CD4-positive, CD25-positive, alpha-beta regulatory T cell (primary cell): ENCODE results near the gene DOCK1. TPM values are rescaled to one million over a fixed set of nuclear protein-coding genes. Genes with fewer than 3 reads are reported as not detected.

ENCODE experiments used
- ATAC-seq, 2 donors: fragments of 150-1000 bp; cut with Tn5 transposase; one replicate each; pipeline ENCODE4 v1.10.0; 2021; ENCODE audit warnings: low read depth in 2 of 2, moderate number of reproducible peaks in 2 of 2, moderate library complexity in 1 of 2
- DNase-seq, 3 donors: peaks; one replicate each; pipeline versions ENCODE4 v3.0.0 to v3.0.0-alpha.2; 2012 to 2022; ENCODE audit warnings: mixed read lengths in 1 of 3
- H3K27ac ChIP-seq: one replicate; pipeline ENCODE4 v1.7.0; 2013; ENCODE audit warnings: mild to moderate bottlenecking, low read length; ENCODE audit not compliant: insufficient read depth, poor library complexity, severe bottlenecking
- H3K27me3 ChIP-seq: one replicate; pipeline ENCODE4 v1.7.0; 2013; ENCODE audit warnings: low read length; ENCODE audit not compliant: control insufficient read depth, insufficient read depth
- H3K36me3 ChIP-seq: one replicate; pipeline ENCODE4 v1.7.0; 2013; ENCODE audit warnings: mild to moderate bottlenecking, low read length, moderate library complexity; ENCODE audit not compliant: control insufficient read depth, insufficient read depth
- H3K4me1 ChIP-seq: 2 replicates; pipeline ENCODE4 v1.7.0; 2013; ENCODE audit warnings: mild to moderate bottlenecking, low read length; ENCODE audit not compliant: insufficient read depth, control insufficient read depth, poor library complexity, severe bottlenecking
- H3K4me3 ChIP-seq: one replicate; pipeline ENCODE4 v1.7.0; 2013; ENCODE audit warnings: low read depth, mild to moderate bottlenecking, low read length, moderate library complexity
- H3K9me3 ChIP-seq, 2 experiments: 1 replicate in 1 of 2; 2 replicates in 1 of 2; pipeline ENCODE4 v1.7.0; 2013; ENCODE audit warnings: low read length in 2 of 2, mild to moderate bottlenecking in 1 of 2, moderate library complexity in 1 of 2; ENCODE audit not compliant: control insufficient read depth in 2 of 2
- H3K27ac Mint-ChIP-seq, 3 donors: one replicate each; pipeline ENCODE4 v1.8.0; 2020 to 2022; ENCODE audit warnings: mild to moderate bottlenecking in 3 of 3, mixed read lengths in 3 of 3, moderate library complexity in 2 of 3
- H3K27me3 Mint-ChIP-seq: one replicate; pipeline ENCODE4 v1.8.0; 2022; ENCODE audit warnings: mild to moderate bottlenecking, mixed read lengths
- H3K36me3 Mint-ChIP-seq: one replicate; pipeline ENCODE4 v1.8.0; 2020; ENCODE audit warnings: mixed read lengths
- H3K4me1 Mint-ChIP-seq, 4 donors: one replicate each; pipeline ENCODE4 v1.8.0; 2020 to 2022; ENCODE audit warnings: mixed read lengths in 4 of 4, mild to moderate bottlenecking in 1 of 4
- H3K4me3 Mint-ChIP-seq, 4 donors: one replicate each; pipeline ENCODE4 v1.8.0; 2020 to 2022; ENCODE audit warnings: mild to moderate bottlenecking in 4 of 4, mixed read lengths in 4 of 4, moderate library complexity in 3 of 4
- H3K9me3 Mint-ChIP-seq, 7 donors: one replicate each; pipeline ENCODE4 v1.8.0; 2020 to 2022; ENCODE audit warnings: mixed read lengths in 7 of 7, mild to moderate bottlenecking in 3 of 7, moderate library complexity in 2 of 7
- polyA plus RNA-seq, 4 donors: library from polyadenylated mRNA; unstranded; fragments of 300-500 nt; fragmentation: Illumina TruSeq; gene quantifications; one replicate each; pipeline ENCODE4 v1.2.3, GENCODE V29; 2021
- total RNA-seq: library from RNA; stranded (reverse); gene quantifications from one replicate; pipeline ENCODE4 v1.2.3, GENCODE V29; 2022

The DOCK1 gene
- total and polyA plus RNA-seq, 5 donors from 2014 or later = 0.20 TPM; not detected in 4

GRCh38 chr10:127133225-127133624 lies 228.0 kb downstream of the DOCK1 start:
- H3K27ac Mint-ChIP-seq = no peak overlapping the region
- no peaks in the 10 kb centered on the region for H3K36me3 Mint-ChIP-seq
- DNase-seq (no peak), ATAC-seq (no peak)
- H3K9me3 ChIP-seq = no peaks in the 10 kb centered on the region
- H3K9me3 Mint-ChIP-seq = peaks cover 0 to 2% (median 0%) of the 10 kb centered on the region in 7 donors
- no peak overlapping the region for H3K27ac ChIP-seq
- peaks cover 5% of the 10 kb centered on the region for H3K27me3 Mint-ChIP-seq
- no peak overlapping the region for H3K4me3 Mint-ChIP-seq
- no peaks in the 10 kb centered on the region for H3K4me1 ChIP-seq
- H3K27me3 ChIP-seq = no peaks in the 10 kb centered on the region
- H3K4me1 Mint-ChIP-seq = peaks cover 0 to 3% (median 0%) of the 10 kb centered on the region in 4 donors
- H3K36me3 ChIP-seq = no peaks in the 10 kb centered on the region
- H3K4me3 ChIP-seq = no peak overlapping the region

- Histone ChIP-seq H3K4me1 (no peaks in the 10 kb centered on the region), H3K36me3 (no peaks in the 10 kb centered on the region), H3K9me3 (no peaks in the 10 kb centered on the region), H3K27ac (no peak overlapping the region), H3K27me3 (no peaks in the 10 kb centered on the region), H3K4me3 (no peak overlapping the region)
- no peak overlapping the region for H3K27ac Mint-ChIP-seq
- ATAC-seq = no peak
- H3K4me3 Mint-ChIP-seq = no peak overlapping the region
- H3K36me3 Mint-ChIP-seq = no peaks in the 10 kb centered on the region
- H3K4me1 Mint-ChIP-seq = peaks cover 0 to 3% (median 0%) of the 10 kb centered on the region in 4 donors
- peaks cover 0 to 2% (median 0%) of the 10 kb centered on the region in 7 donors for H3K9me3 Mint-ChIP-seq
- DNase-seq = no peak
- peaks cover 5% of the 10 kb centered on the region for H3K27me3 Mint-ChIP-seq
Measured at GRCh38 chr10:127133672-127134500, 228.7 kb downstream of the DOCK1 start.

GRCh38 chr10:127135844-127136577 lies 230.8 kb downstream of the DOCK1 start:
- Histone ChIP-seq H3K36me3 (no peaks in the 10 kb centered on the region), H3K27ac (no peak overlapping the region), H3K4me3 (no peak overlapping the region), H3K27me3 (no peaks in the 10 kb centered on the region), H3K4me1 (no peaks in the 10 kb centered on the region), H3K9me3 (no peaks in the 10 kb centered on the region)
- Mint-ChIP-seq H3K27ac (no peak overlapping the region), H3K9me3 (peaks cover 0 to 1% (median 0%) of the 10 kb centered on the region in 7 donors), H3K36me3 (no peaks in the 10 kb centered on the region), H3K4me3 (no peak overlapping the region), H3K4me1 (peaks cover 0 to 3% (median 0%) of the 10 kb centered on the region in 4 donors), H3K27me3 (peaks cover 5% of the 10 kb centered on the region)
- DNase-seq = no peak
- no peak for ATAC-seq

- Histone ChIP-seq H3K9me3 (no peaks in the 10 kb centered on the region), H3K27ac (no peak overlapping the region), H3K36me3 (no peaks in the 10 kb centered on the region), H3K27me3 (no peaks in the 10 kb centered on the region), H3K4me3 (no peak overlapping the region), H3K4me1 (no peaks in the 10 kb centered on the region)
- Mint-ChIP-seq H3K9me3 (peaks cover 0 to 2% (median 0%) of the 10 kb centered on the region in 7 donors), H3K36me3 (no peaks in the 10 kb centered on the region), H3K4me3 (no peak overlapping the region), H3K4me1 (peaks cover 0 to 3% (median 0%) of the 10 kb centered on the region in 4 donors), H3K27ac (no peak overlapping the region), H3K27me3 (no peaks in the 10 kb centered on the region)
- DNase-seq (no peak), ATAC-seq (no peak)
Measured at GRCh38 chr10:127137391-127137790, 232.2 kb downstream of the DOCK1 start.

- H3K9me3 Mint-ChIP-seq = peaks cover 0 to 3% (median 0%) of the 10 kb centered on the region in 7 donors
- no peaks in the 10 kb centered on the region for H3K36me3 Mint-ChIP-seq
- H3K9me3 ChIP-seq = no peaks in the 10 kb centered on the region
Measured at GRCh38 chr10:127142136-127142535, 236.9 kb downstream of the DOCK1 start.

GRCh38 chr10:127142856-127143255 lies 237.6 kb downstream of the DOCK1 start:
- no peaks in the 10 kb centered on the region for H3K27me3 Mint-ChIP-seq
- DNase-seq (no peak), ATAC-seq (no peak)
- Histone ChIP-seq H3K4me3 (no peak overlapping the region), H3K4me1 (no peaks in the 10 kb centered on the region), H3K36me3 (no peaks in the 10 kb centered on the region), H3K27me3 (no peaks in the 10 kb centered on the region), H3K9me3 (no peaks in the 10 kb centered on the region), H3K27ac (no peak overlapping the region)
- H3K4me1 Mint-ChIP-seq = no peaks in the 10 kb centered on the region
- H3K4me3 Mint-ChIP-seq = no peak overlapping the region
- no peak overlapping the region for H3K27ac Mint-ChIP-seq
- H3K9me3 Mint-ChIP-seq = peaks cover 0 to 3% (median 0%) of the 10 kb centered on the region in 7 donors
- H3K36me3 Mint-ChIP-seq = no peaks in the 10 kb centered on the region

More at GRCh38 chr10:127142136-127142535, 236.9 kb downstream of the DOCK1 start:
- H3K4me1 Mint-ChIP-seq = no peaks in the 10 kb centered on the region
- Histone ChIP-seq H3K4me1 (no peaks in the 10 kb centered on the region), H3K27ac (no peak overlapping the region), H3K4me3 (no peak overlapping the region), H3K36me3 (no peaks in the 10 kb centered on the region), H3K27me3 (no peaks in the 10 kb centered on the region)
- H3K27ac Mint-ChIP-seq = no peak overlapping the region
- H3K4me3 Mint-ChIP-seq = no peak overlapping the region
- ATAC-seq = no peak
- no peaks in the 10 kb centered on the region for H3K27me3 Mint-ChIP-seq
- no peak for DNase-seq

GRCh38 chr10:127145173-127145572 lies 239.9 kb downstream of the DOCK1 start:
- H3K4me3 ChIP-seq = no peak overlapping the region
- no peaks in the 10 kb centered on the region for H3K36me3 ChIP-seq
- peaks cover 0 to 3% (median 0%) of the 10 kb centered on the region in 7 donors for H3K9me3 Mint-ChIP-seq
- H3K27me3 Mint-ChIP-seq = no peaks in the 10 kb centered on the region
- no peaks in the 10 kb centered on the region for H3K9me3 ChIP-seq
- no peaks in the 10 kb centered on the region for H3K36me3 Mint-ChIP-seq
- ATAC-seq (no peak), DNase-seq (no peak)
- H3K4me3 Mint-ChIP-seq = no peak overlapping the region
- H3K27ac Mint-ChIP-seq = no peak overlapping the region
- no peaks in the 10 kb centered on the region for H3K4me1 ChIP-seq
- no peaks in the 10 kb centered on the region for H3K4me1 Mint-ChIP-seq
- no peak overlapping the region for H3K27ac ChIP-seq
- H3K27me3 ChIP-seq = no peaks in the 10 kb centered on the region
